DND-41 (cell line): ENCODE data around the gene GPR146.

Experiments
- ATAC-seq: fragments of 200-7000 bp; cut with Tn5 transposase; 3 replicates; pipeline ENCODE4 v1.9.1; 2021; ENCODE audit warnings: low read depth; ENCODE audit not compliant: insufficient read depth
- DNase-seq: peaks from one replicate; pipeline ENCODE4 v3.0.0-alpha.2; 2020
- H2AFZ ChIP-seq: 2 replicates; pipeline ENCODE4 v1.6.0; 2012; ENCODE audit warnings: low read depth, low read length
- H3K27ac ChIP-seq: 2 replicates; pipeline ENCODE4 v1.5.1; 2012; ENCODE audit warnings: low read length, inconsistent platforms
- H3K27me3 ChIP-seq: fragments of 200-600 bp; sonication (generic); 2 replicates; pipeline ENCODE4 v1.6.0; 2012; ENCODE audit warnings: low read length, mild to moderate bottlenecking, inconsistent platforms; ENCODE audit not compliant: insufficient read depth, poor library complexity
- H3K36me3 ChIP-seq: 2 replicates; pipeline ENCODE4 v1.5.1; 2012; ENCODE audit warnings: low read length, inconsistent platforms; ENCODE audit not compliant: insufficient read depth
- H3K4me1 ChIP-seq: 2 replicates; pipeline ENCODE4 v1.5.1; 2012; ENCODE audit warnings: mild to moderate bottlenecking, low read length; ENCODE audit not compliant: insufficient read depth
- H3K4me2 ChIP-seq: 2 replicates; pipeline ENCODE4 v1.6.0; 2012; ENCODE audit warnings: mild to moderate bottlenecking, moderate library complexity, low read length, inconsistent platforms; ENCODE audit not compliant: insufficient read depth
- H3K4me3 ChIP-seq, 2 experiments: fragments of 200-600 bp in 1 of 2; shearing (Covaris generic) in 1 of 2; 2 replicates each; pipeline ENCODE4 v1.5.1; 2012 to 2016; ENCODE audit warnings: inconsistent platforms in 2 of 2, low read length in 2 of 2, mild to moderate bottlenecking in 2 of 2, low read depth in 1 of 2, moderate library complexity in 1 of 2
- H3K79me2 ChIP-seq: 2 replicates; pipeline ENCODE4 v1.6.0; 2012; ENCODE audit warnings: low read length, inconsistent platforms; ENCODE audit not compliant: insufficient read depth
- H3K9ac ChIP-seq: 2 replicates; pipeline ENCODE4 v1.6.0; 2012; ENCODE audit warnings: low read depth, mild to moderate bottlenecking, inconsistent platforms, low read length, moderate library complexity
- H3K9me3 ChIP-seq: 2 replicates; pipeline ENCODE4 v1.5.1; 2012; ENCODE audit warnings: low read length, moderate library complexity, mild to moderate bottlenecking, inconsistent platforms; ENCODE audit not compliant: insufficient read depth, severe bottlenecking
- H4K20me1 ChIP-seq: 2 replicates; pipeline ENCODE4 v1.6.0; 2012; ENCODE audit warnings: low read length; ENCODE audit not compliant: insufficient read depth
- EZH2 ChIP-seq: IDR thresholded peaks from 3 replicates; pipeline ENCODE4 v1.6.1; 2012; ENCODE audit warnings: borderline replicate concordance, low read depth, mild to moderate bottlenecking, moderate library complexity, low read length, inconsistent platforms; ENCODE audit not compliant: severe bottlenecking
- TF ChIP-seq, protein P1 (sequence below): IDR thresholded peaks from 2 replicates; pipeline ENCODE4 v1.5.1; 2012; ENCODE audit warnings: borderline replicate concordance, low read length, moderate library complexity, mild to moderate bottlenecking; ENCODE audit not compliant: poor library complexity, severe bottlenecking; ENCODE audit errors: extremely low read depth

GPR146 gene, protein sequence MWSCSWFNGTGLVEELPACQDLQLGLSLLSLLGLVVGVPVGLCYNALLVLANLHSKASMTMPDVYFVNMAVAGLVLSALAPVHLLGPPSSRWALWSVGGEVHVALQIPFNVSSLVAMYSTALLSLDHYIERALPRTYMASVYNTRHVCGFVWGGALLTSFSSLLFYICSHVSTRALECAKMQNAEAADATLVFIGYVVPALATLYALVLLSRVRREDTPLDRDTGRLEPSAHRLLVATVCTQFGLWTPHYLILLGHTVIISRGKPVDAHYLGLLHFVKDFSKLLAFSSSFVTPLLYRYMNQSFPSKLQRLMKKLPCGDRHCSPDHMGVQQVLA

DNA sequence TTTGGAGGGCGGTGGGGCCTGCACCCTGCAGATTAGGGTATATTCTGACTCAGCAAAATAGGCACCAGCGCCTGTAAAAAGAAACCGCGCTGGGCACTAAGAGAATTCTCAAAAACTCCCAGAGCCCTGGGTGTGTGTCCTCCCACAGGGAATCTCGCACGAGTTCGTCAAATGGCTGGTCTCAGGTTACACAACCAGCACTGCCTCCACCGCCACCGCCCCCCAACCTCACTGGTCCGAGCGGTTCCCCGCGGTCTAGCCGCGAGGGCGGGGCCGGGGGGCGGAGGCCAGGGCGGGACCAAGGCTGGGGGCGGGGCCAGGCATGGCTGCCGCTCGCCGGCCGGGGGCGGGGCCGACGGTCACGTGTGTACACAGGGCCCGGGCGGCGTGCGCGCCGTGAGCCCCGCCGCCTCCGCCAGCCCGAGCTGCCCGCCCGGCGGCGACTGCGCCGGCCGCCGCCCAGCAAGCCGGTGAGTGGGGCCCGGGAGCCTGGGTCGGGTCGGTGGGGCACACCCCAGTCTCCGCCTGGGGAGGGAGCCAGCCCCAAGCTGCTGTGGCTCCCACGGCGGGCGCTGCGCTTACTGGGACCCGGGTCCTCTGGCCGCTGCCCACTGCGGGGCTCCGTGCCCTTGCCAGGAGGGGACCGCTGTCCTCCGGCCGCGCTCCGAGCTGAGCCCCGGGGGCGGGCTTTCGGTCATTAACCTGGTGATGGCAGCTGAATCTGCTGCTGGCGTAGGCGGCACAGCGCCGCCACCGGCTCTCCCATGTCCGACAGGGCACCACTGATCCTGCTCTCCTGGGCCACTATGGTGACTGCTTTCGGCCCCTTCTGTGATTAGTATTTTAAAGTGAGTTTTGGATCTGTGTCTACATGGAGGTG is at the start of gene GPR146:
Gene GPR146, plus strand, starts transcription at position 358 of the 880 bp plus-strand sequence. CDS start 12,970 bp downstream, outside the sequence.
- Histone ChIP-seq H3K4me2 (peak within 1 kb of the TSS; percentile 77), H3K9ac (peak within 1 kb of the TSS; percentile 61), H4K20me1 (peaks cover 21% of the 10 kb centered on the region), H3K27me3 (no peaks in the 10 kb centered on the region), H3K36me3 (no peaks in the 10 kb centered on the region), H3K4me3 (peak within 1 kb of the TSS; percentile 27 to 60; a peak in 3 of 4 replicates), H3K4me1 (peaks cover 27% of the 10 kb centered on the region), H3K9me3 (no peaks in the 10 kb centered on the region), H3K79me2 (no peaks in the 10 kb centered on the region), H2AFZ (peak within 1 kb of the TSS; percentile 63), H3K27ac (peak within 1 kb of the TSS; percentile 79)
- TF ChIP-seq, protein P1, sequence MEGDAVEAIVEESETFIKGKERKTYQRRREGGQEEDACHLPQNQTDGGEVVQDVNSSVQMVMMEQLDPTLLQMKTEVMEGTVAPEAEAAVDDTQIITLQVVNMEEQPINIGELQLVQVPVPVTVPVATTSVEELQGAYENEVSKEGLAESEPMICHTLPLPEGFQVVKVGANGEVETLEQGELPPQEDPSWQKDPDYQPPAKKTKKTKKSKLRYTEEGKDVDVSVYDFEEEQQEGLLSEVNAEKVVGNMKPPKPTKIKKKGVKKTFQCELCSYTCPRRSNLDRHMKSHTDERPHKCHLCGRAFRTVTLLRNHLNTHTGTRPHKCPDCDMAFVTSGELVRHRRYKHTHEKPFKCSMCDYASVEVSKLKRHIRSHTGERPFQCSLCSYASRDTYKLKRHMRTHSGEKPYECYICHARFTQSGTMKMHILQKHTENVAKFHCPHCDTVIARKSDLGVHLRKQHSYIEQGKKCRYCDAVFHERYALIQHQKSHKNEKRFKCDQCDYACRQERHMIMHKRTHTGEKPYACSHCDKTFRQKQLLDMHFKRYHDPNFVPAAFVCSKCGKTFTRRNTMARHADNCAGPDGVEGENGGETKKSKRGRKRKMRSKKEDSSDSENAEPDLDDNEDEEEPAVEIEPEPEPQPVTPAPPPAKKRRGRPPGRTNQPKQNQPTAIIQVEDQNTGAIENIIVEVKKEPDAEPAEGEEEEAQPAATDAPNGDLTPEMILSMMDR: no peak
- no peak for TF ChIP-seq EZH2
- peak; percentile 95 for ATAC-seq
- peak; percentile 93 for DNase-seq

GRCh38 chr7:994592-995308 is 49.6 kb upstream of the GPR146 start:
- Histone ChIP-seq H3K4me3 (no peak overlapping the region), H4K20me1 (no peaks in the 10 kb centered on the region; the same call in 1 of the 2 replicates), H3K27ac (no peak overlapping the region), H3K4me2 (no peak overlapping the region), H2AFZ (no peak overlapping the region), H3K9ac (no peak overlapping the region), H3K79me2 (no peaks in the 10 kb centered on the region), H3K36me3 (no peaks in the 10 kb centered on the region), H3K4me1 (peaks cover 4% of the 10 kb centered on the region), H3K27me3 (no peaks in the 10 kb centered on the region), H3K9me3 (no peaks in the 10 kb centered on the region)
- ATAC-seq: no peak
- no peak for DNase-seq
- TF ChIP-seq, protein P1: no peak
- no peak for TF ChIP-seq EZH2

- H3K27ac ChIP-seq: no peak overlapping the region
- no peak for ATAC-seq
Measured at GRCh38 chr7:995571-995970, 48.8 kb upstream of the GPR146 start.

More at GRCh38 chr7:995571-995970, 48.8 kb upstream of the GPR146 start:
- H3K4me3 ChIP-seq: no peak overlapping the region
- no peak overlapping the region for H3K4me2 ChIP-seq
- peaks cover 4% of the 10 kb centered on the region for H3K4me1 ChIP-seq
- H3K9ac ChIP-seq: no peak overlapping the region
- no peaks in the 10 kb centered on the region for H3K27me3 ChIP-seq
- no peak for TF ChIP-seq EZH2
- TF ChIP-seq, protein P1: no peak
- no peaks in the 10 kb centered on the region for H3K79me2 ChIP-seq
- H2AFZ ChIP-seq: no peak overlapping the region
- H3K36me3 ChIP-seq: no peaks in the 10 kb centered on the region
- no peaks in the 10 kb centered on the region; the same call in 1 of the 2 replicates for H4K20me1 ChIP-seq
- H3K9me3 ChIP-seq: no peaks in the 10 kb centered on the region
- DNase-seq: no peak
